Coronary artery (tissue), 2 donors: ENCODE data around the gene TNNI3K.

ENCODE experiments used
- DNase-seq: peaks from one replicate; pipeline ENCODE4 v3.0.0-alpha.2; 2017; ENCODE audit warnings: low spot score
- H3K27ac ChIP-seq, 2 donors: fragments of 200-600 bp; sonication (generic); one replicate each; pipeline ENCODE4 v1.5.1; 2016 to 2019
- H3K4me3 ChIP-seq: fragments of 200-600 bp; sonication (generic); 2 replicates; pipeline ENCODE4 v1.5.1; 2016; ENCODE audit warnings: mild to moderate bottlenecking, moderate library complexity
- CTCF ChIP-seq: fragments of 200-600 bp; sonication (generic); IDR thresholded peaks from one replicate; pipeline ENCODE4 v1.5.1; 2019; ENCODE audit warnings: antibody characterized with exemption

TNNI3K gene

GRCh38 chr1:74215229-74215628 is 20.0 kb upstream of the TNNI3K start:
- no peak for DNase-seq
- no peak overlapping the region for H3K4me3 ChIP-seq
- no peak for TF ChIP-seq CTCF
- no peak overlapping the region for H3K27ac ChIP-seq

GRCh38 chr1:74222701-74223100 is 12.5 kb upstream of the TNNI3K start:
- Histone ChIP-seq H3K27ac (no peak overlapping the region), H3K4me3 (no peak overlapping the region)
- no peak for TF ChIP-seq CTCF
- DNase-seq, result no peak

- no peak for TF ChIP-seq CTCF
- no peak for DNase-seq
- Histone ChIP-seq H3K27ac (no peak overlapping the region), H3K4me3 (no peak overlapping the region)
Measured at GRCh38 chr1:74223453-74223852, 11.7 kb upstream of the TNNI3K start.

GRCh38 chr1:74236440-74236839 is 1.3 kb downstream of the TNNI3K start:
- no peak overlapping the region for H3K4me3 ChIP-seq
- DNase-seq, result no peak
- TF ChIP-seq CTCF, result no peak
- H3K27ac ChIP-seq, result no peak overlapping the region

GRCh38 chr1:74237035-74237434 is 1.8 kb downstream of the TNNI3K start:
- DNase-seq, result no peak
- Histone ChIP-seq H3K27ac (no peak overlapping the region), H3K4me3 (no peak overlapping the region)
- no peak for TF ChIP-seq CTCF

- H3K4me3 ChIP-seq, result no peak overlapping the region
- TF ChIP-seq CTCF, result no peak
- no peak overlapping the region for H3K27ac ChIP-seq
- DNase-seq, result no peak
Measured at GRCh38 chr1:74237787-74238186, 2.6 kb downstream of the TNNI3K start.

GRCh38 chr1:74245168-74245772 is 10.1 kb downstream of the TNNI3K start:
- no peak overlapping the region for H3K27ac ChIP-seq
- no peak overlapping the region for H3K4me3 ChIP-seq
- no peak for DNase-seq
- TF ChIP-seq CTCF, result no peak
